Loucy (cell line): ENCODE data around the gene PLEKHA6.

ENCODE experiments used
- H2AFZ ChIP-seq: fragments of 200-600 bp; sonication (generic); 2 replicates; pipeline ENCODE4 v1.6.0; 2016; ENCODE audit warnings: antibody characterized with exemption, mild to moderate bottlenecking, low read length, moderate library complexity
- H3F3A ChIP-seq: fragments of 200-600 bp; 2 replicates; pipeline ENCODE4 v1.6.0; 2016; ENCODE audit warnings: antibody characterized with exemption, low read depth, mild to moderate bottlenecking
- H3K27me3 ChIP-seq: fragments of 200-600 bp; sonication (generic); 2 replicates; pipeline ENCODE4 v1.6.1; 2014; ENCODE audit warnings: low read length, mild to moderate bottlenecking; ENCODE audit not compliant: insufficient read depth, poor library complexity, severe bottlenecking
- H3K36me3 ChIP-seq: fragments of 200-600 bp; sonication (generic); 2 replicates; pipeline ENCODE4 v1.6.1; 2016; ENCODE audit warnings: low read length; ENCODE audit not compliant: insufficient read depth
- H3K4me1 ChIP-seq: fragments of 200-600 bp; sonication (generic); 2 replicates; pipeline ENCODE4 v1.5.1; 2014; ENCODE audit warnings: low read length, mild to moderate bottlenecking; ENCODE audit not compliant: insufficient read depth, poor library complexity, severe bottlenecking
- H3K4me2 ChIP-seq: fragments of 200-600 bp; sonication (generic); 2 replicates; pipeline ENCODE4 v1.6.0; 2014; ENCODE audit warnings: antibody characterized with exemption, low read length, low read depth, mild to moderate bottlenecking; ENCODE audit not compliant: poor library complexity, severe bottlenecking
- H3K4me3 ChIP-seq: fragments of 200-600 bp; sonication (generic); 2 replicates; pipeline ENCODE4 v1.5.1; 2014; ENCODE audit warnings: low read length, mild to moderate bottlenecking, mixed read lengths; ENCODE audit not compliant: poor library complexity, severe bottlenecking
- H3K79me2 ChIP-seq: fragments of 200-600 bp; sonication (generic); 2 replicates; pipeline ENCODE4 v1.6.1; 2014; ENCODE audit warnings: low read length; ENCODE audit not compliant: insufficient read depth
- H3K9ac ChIP-seq: fragments of 200-600 bp; sonication (generic); 2 replicates; pipeline ENCODE4 v1.6.0; 2014; ENCODE audit warnings: mild to moderate bottlenecking, low read depth, low read length, moderate library complexity; ENCODE audit not compliant: poor library complexity, severe bottlenecking
- H3K9me2 ChIP-seq: fragments of 200-600 bp; sonication (generic); replicated peaks from 2 replicates; pipeline ENCODE4 v1.6.1; 2016; ENCODE audit warnings: low read depth, low read length, mixed read lengths
- H3K9me3 ChIP-seq: fragments of 200-600 bp; sonication (generic); 2 replicates; pipeline ENCODE4 v1.6.1; 2014; ENCODE audit warnings: mild to moderate bottlenecking, antibody characterized with exemption, low read length, low read depth; ENCODE audit not compliant: insufficient read depth
- H4K20me1 ChIP-seq: fragments of 200-600 bp; sonication (generic); 2 replicates; pipeline ENCODE4 v1.6.0; 2014; ENCODE audit warnings: antibody characterized with exemption, low read length, mild to moderate bottlenecking; ENCODE audit not compliant: insufficient read depth, poor library complexity, severe bottlenecking
- CTCF ChIP-seq: fragments of 200-600 bp; sonication (generic); conservative IDR thresholded peaks from 2 replicates; pipeline ENCODE4 v1.5.1; 2014; ENCODE audit warnings: mild to moderate bottlenecking, antibody characterized with exemption, low read length
- EZH2phosphoT487 ChIP-seq: fragments of 200-600 bp; IDR thresholded peaks from 2 replicates; pipeline ENCODE4 v1.6.1; 2018; ENCODE audit warnings: antibody characterized with exemption, mild to moderate bottlenecking, moderate library complexity, borderline replicate concordance

The PLEKHA6 gene

DNA sequence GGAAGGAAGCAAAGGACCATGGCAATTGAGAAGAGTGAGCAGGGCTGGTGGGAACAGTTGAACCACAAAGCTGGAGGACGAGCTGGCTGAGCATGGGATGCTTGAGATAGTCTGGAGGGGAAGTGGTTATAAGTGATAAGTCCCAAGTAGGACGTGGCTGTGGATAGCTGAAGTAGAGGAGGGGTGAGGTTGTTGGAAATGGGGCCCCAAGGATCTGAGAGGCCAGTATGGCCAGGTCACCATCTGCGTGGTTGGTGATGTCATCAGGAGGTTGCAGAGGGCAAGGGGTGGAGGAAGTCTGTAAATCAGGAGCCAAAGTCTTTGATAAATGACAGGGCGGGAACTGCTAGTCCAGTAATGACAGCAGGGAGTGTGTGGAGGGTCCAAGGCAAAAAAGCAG lies 182.6 kb downstream of the PLEKHA6 start:
- no peak for TF ChIP-seq CTCF
- TF ChIP-seq EZH2phosphoT487, result no peak

DNA sequence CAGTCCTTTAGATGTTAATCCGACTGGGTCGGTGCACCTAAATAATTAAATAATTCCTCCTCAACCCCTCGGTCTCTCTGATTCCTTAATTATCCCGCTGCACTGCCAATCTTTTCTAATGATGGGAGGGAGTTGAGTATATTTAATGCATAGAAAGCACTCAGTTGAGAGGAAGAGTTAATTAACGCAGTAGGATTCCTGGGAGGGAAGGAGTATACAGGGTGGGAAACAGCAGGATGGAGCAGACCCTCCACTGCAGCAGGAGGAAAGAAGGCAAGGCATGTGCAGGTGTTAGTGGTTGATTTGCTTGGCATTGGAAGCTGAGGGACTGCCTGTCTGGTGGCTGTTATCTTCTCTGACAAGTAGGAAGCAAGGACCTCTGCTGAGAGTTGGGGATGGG lies 183.7 kb downstream of the PLEKHA6 start:
- H3K4me1 ChIP-seq, result peaks cover 7% of the 10 kb centered on the region
- H3K79me2 ChIP-seq, result no peaks in the 10 kb centered on the region
- no peak overlapping the region for H2AFZ ChIP-seq
- H3K4me3 ChIP-seq, result no peak overlapping the region
- H3K4me2 ChIP-seq, result no peak overlapping the region
- no peak overlapping the region for H3K9ac ChIP-seq
- H3K36me3 ChIP-seq, result no peaks in the 10 kb centered on the region
- H3K9me2 ChIP-seq, result no peaks in the 10 kb centered on the region
- no peaks in the 10 kb centered on the region for H3F3A ChIP-seq
- H4K20me1 ChIP-seq, result no peaks in the 10 kb centered on the region
- no peak for TF ChIP-seq EZH2phosphoT487
- no peak for TF ChIP-seq CTCF
- H3K9me3 ChIP-seq, result no peaks in the 10 kb centered on the region
- no peaks in the 10 kb centered on the region for H3K27me3 ChIP-seq

More for the DNA sequence above, 182.6 kb downstream of the PLEKHA6 start:
- H3K27me3 ChIP-seq, result no peaks in the 10 kb centered on the region
- H2AFZ ChIP-seq, result no peak overlapping the region
- peaks cover 7% of the 10 kb centered on the region for H3K4me1 ChIP-seq
- no peak overlapping the region for H3K4me2 ChIP-seq
- H3K79me2 ChIP-seq, result no peaks in the 10 kb centered on the region
- H3K4me3 ChIP-seq, result no peak overlapping the region
- H4K20me1 ChIP-seq, result no peaks in the 10 kb centered on the region
- no peak overlapping the region for H3K9ac ChIP-seq
- no peaks in the 10 kb centered on the region for H3K9me2 ChIP-seq
- H3K9me3 ChIP-seq, result no peaks in the 10 kb centered on the region
- H3F3A ChIP-seq, result no peaks in the 10 kb centered on the region
- no peaks in the 10 kb centered on the region for H3K36me3 ChIP-seq

- no peak overlapping the region for H3K4me2 ChIP-seq
- H3K79me2 ChIP-seq, result no peaks in the 10 kb centered on the region
- H3K27me3 ChIP-seq, result no peaks in the 10 kb centered on the region
- H3K4me1 ChIP-seq, result peaks cover 7% of the 10 kb centered on the region
- H3F3A ChIP-seq, result no peaks in the 10 kb centered on the region
- no peaks in the 10 kb centered on the region for H3K36me3 ChIP-seq
- H3K9me3 ChIP-seq, result peaks cover 6% of the 10 kb centered on the region; the same call in 1 of the 2 replicates
- no peak for TF ChIP-seq CTCF
- no peak for TF ChIP-seq EZH2phosphoT487
- no peaks in the 10 kb centered on the region for H3K9me2 ChIP-seq
- H4K20me1 ChIP-seq, result no peaks in the 10 kb centered on the region
- no peak overlapping the region for H3K4me3 ChIP-seq
- H2AFZ ChIP-seq, result no peak overlapping the region
- H3K9ac ChIP-seq, result no peak overlapping the region
These were observed 184.8 kb downstream of the PLEKHA6 start for GRCh38 chr1:204174958-204175357.
